HepG2 (cell line): ENCODE measurements around the gene SLC29A3. TPM values are rescaled to one million over a fixed set of nuclear protein-coding genes. Genes with fewer than 3 reads are reported as not detected.

ENCODE experiments used
- CCDC6 ChIP-seq: sonication (generic); formaldehyde crosslinking; IDR thresholded peaks from 2 replicates; pipeline ENCODE4 v1.8.1; 2022; ENCODE audit warnings: mild to moderate bottlenecking, missing genetic modification reagents, moderate library complexity
- CEBPB ChIP-seq: IDR thresholded peaks from 2 replicates; pipeline ENCODE4 v1.6.1; 2011; ENCODE audit warnings: low read depth, low read length, improper control_type of control experiment, borderline replicate concordance
- ELF4 ChIP-seq: sonication (generic); formaldehyde crosslinking; IDR thresholded peaks from 2 replicates; pipeline ENCODE4 v1.5.0; 2020; ENCODE audit warnings: missing genetic modification reagents, mild to moderate bottlenecking, moderate library complexity, borderline replicate concordance
- EP300 ChIP-seq, 3 experiments: sonication (generic) in 1 of 3; formaldehyde crosslinking in 1 of 3; IDR thresholded peaks; 2 replicates each; pipeline versions ENCODE4 v1.5.1 to v1.6.1; 2011 to 2020; ENCODE audit warnings: low read depth in 2 of 3, low read length in 2 of 3, borderline replicate concordance in 1 of 3, improper control_type of control experiment in 1 of 3, mild to moderate bottlenecking in 1 of 3, missing genetic modification reagents in 1 of 3, moderate library complexity in 1 of 3
- GATAD2A ChIP-seq: IDR thresholded peaks from 2 replicates; pipeline ENCODE4 v1.6.1; 2016
- GTF2F1 ChIP-seq: fragments of 150-350 bp; IDR thresholded peaks from 2 replicates; pipeline ENCODE4 v1.6.1; 2014; ENCODE audit warnings: low read length
- HOXA9 ChIP-seq: sonication (generic); formaldehyde crosslinking; IDR thresholded peaks from 2 replicates; pipeline ENCODE4 v1.8.1; 2022; ENCODE audit warnings: missing genetic modification reagents, mild to moderate bottlenecking, moderate library complexity, borderline replicate concordance
- ISL2 ChIP-seq: sonication (generic); formaldehyde crosslinking; IDR thresholded peaks from 2 replicates; pipeline ENCODE4 v1.5.0; 2020; ENCODE audit warnings: missing genetic modification reagents
- KDM1A ChIP-seq: IDR thresholded peaks from 2 replicates; pipeline ENCODE4 v1.6.1; 2016; ENCODE audit warnings: missing compliant biosample characterization
- MTF1 ChIP-seq: sonication (generic); formaldehyde crosslinking; IDR thresholded peaks from 2 replicates; pipeline ENCODE4 v1.5.0; 2020; ENCODE audit warnings: missing genetic modification reagents
- MYC ChIP-seq: sonication (generic); formaldehyde crosslinking; IDR thresholded peaks from 2 replicates; pipeline ENCODE4 v1.9.0; 2021; ENCODE audit warnings: missing genetic modification reagents, borderline replicate concordance
- RBM22 ChIP-seq: fragments of 200-400 bp; formaldehyde crosslinking; optimal IDR thresholded peaks from 2 replicates; pipeline ENCODE3; 2017; ENCODE audit warnings: mild to moderate bottlenecking, low read length, moderate library complexity
- RFXAP ChIP-seq: sonication (generic); formaldehyde crosslinking; IDR thresholded peaks from 2 replicates; pipeline ENCODE4 v1.4.0; 2020; ENCODE audit warnings: missing genetic modification reagents, borderline replicate concordance
- ZFP37 ChIP-seq: sonication (generic); formaldehyde crosslinking; IDR thresholded peaks from 2 replicates; pipeline ENCODE4 v1.4.0; 2020; ENCODE audit warnings: missing genetic modification reagents, borderline replicate concordance
- ZNF20 ChIP-seq: sonication (generic); formaldehyde crosslinking; IDR thresholded peaks from 2 replicates; pipeline ENCODE4 v1.4.0; 2020; ENCODE audit warnings: mild to moderate bottlenecking, moderate library complexity, missing genetic modification reagents
- ZNF251 ChIP-seq: sonication (generic); formaldehyde crosslinking; IDR thresholded peaks from 2 replicates; pipeline ENCODE4 v1.9.0; 2021; ENCODE audit warnings: mild to moderate bottlenecking, missing genetic modification reagents
- ZNF556 ChIP-seq: sonication (generic); formaldehyde crosslinking; IDR thresholded peaks from 2 replicates; pipeline ENCODE4 v1.4.0; 2020; ENCODE audit warnings: mild to moderate bottlenecking, missing genetic modification reagents, borderline replicate concordance
- ZNF691 ChIP-seq: sonication (generic); formaldehyde crosslinking; IDR thresholded peaks from 2 replicates; pipeline ENCODE4 v1.4.0; 2020; ENCODE audit warnings: missing genetic modification reagents, low read depth, mild to moderate bottlenecking, borderline replicate concordance
- ZNF770 ChIP-seq: sonication (generic); formaldehyde crosslinking; IDR thresholded peaks from 2 replicates; pipeline ENCODE4 v1.5.0; 2020; ENCODE audit warnings: mild to moderate bottlenecking, missing genetic modification reagents
- ZNF790 ChIP-seq: sonication (generic); formaldehyde crosslinking; IDR thresholded peaks from 2 replicates; pipeline ENCODE4 v1.8.0; 2022; ENCODE audit warnings: missing genetic modification reagents, mild to moderate bottlenecking, borderline replicate concordance
- polyA plus RNA-seq, 8 experiments: library from polyadenylated mRNA; depleted of rRNA in 3 of 8; stranded (reverse) in 7 of 8; unstranded in 1 of 8; fragments of >200 nt; fragmentation: Illumina TruSeq in 4 of 8; extraction: Trizol in 4 of 8; gene quantifications; 2 replicates each; pipeline versions ENCODE4 v1.2.1 to v1.2.3, GENCODE V29; 2011 to 2016; ENCODE audit warnings: low read depth in 4 of 8, missing spikeins in 1 of 8, mixed read lengths in 1 of 8; ENCODE audit not compliant: insufficient read depth in 1 of 8
- total RNA-seq, 5 experiments: library from RNA; depleted of rRNA; stranded (reverse); fragments of >200 nt; fragmentation: Illumina TruSeq; extraction: Trizol; gene quantifications; 2 replicates each; pipeline ENCODE4 v1.2.3, GENCODE V29; 2016; ENCODE audit warnings: low read depth in 1 of 5
- TF ChIP-seq, protein P1 (sequence below): IDR thresholded peaks from 2 replicates; pipeline ENCODE4 v1.6.1; 2016; ENCODE audit warnings: missing compliant biosample characterization, missing genetic modification reagents, borderline replicate concordance
- TF ChIP-seq, protein P2 (sequence below): sonication (generic); formaldehyde crosslinking; conservative IDR thresholded peaks from 2 replicates; pipeline ENCODE4 v1.8.0; 2022; ENCODE audit warnings: mild to moderate bottlenecking, moderate library complexity, missing genetic modification reagents

Gene SLC29A3
- total and polyA plus RNA-seq, 2 of the 13 experiments (the other 11 are each of a cell fraction or from before 2014, with no cell fraction given): 8.6 to 11.8 TPM

DNA sequence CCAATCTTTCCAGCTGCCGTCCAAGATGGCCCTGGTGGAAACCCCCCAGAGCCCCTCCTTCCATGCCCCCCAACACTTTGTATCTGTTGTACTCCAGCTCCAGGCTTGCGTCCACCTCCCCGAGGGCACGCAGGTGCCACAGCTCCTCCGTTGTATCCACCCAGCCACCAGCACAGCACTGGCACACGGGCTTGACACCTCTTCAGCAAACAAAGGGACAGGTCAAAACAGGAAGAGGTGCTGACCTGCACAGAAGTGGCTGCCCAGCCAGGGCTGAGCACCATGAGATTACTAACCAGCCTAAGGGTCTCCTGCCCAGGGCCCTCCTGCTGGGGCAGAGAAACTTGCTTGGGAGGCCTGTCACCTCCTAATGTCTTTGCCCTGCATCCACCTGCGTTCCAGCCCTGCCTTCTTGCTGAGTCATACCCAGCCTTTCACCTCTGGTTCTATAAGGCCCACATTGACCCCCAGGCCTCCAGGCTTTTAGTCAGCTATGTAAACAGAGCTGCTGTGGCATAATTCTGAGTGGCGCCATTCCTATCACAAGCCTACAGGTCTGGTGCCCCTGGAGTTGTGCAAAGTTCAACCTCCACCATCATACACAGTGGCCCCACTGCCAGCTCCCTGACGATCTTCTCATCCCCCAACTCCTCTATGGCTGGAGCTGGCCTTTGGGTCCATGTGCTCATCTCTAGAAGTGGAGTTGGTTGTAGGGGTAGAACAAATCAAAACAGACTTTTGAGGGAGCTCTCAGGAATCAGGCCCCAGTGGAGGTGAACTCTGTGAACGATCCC lies 20.9 kb downstream of the SLC29A3 start (continued):
- TF ChIP-seq HOXA9 (CRISPR knock-in tag) (no peak), ZNF251 (CRISPR knock-in tag) (no peak), ZFP37 (CRISPR knock-in tag) (0 out of 2 replicates have a peak, but pooled peaks have one; percentile 34), CEBPB (peak; percentile 89), KDM1A (0 out of 2 replicates have a peak, but pooled peaks have one; percentile 11), GTF2F1 (no peak), ZNF691 (CRISPR knock-in tag) (peak; percentile 90; the same call in 1 of the 2 replicates), ELF4 (CRISPR knock-in tag) (no peak), ISL2 (CRISPR knock-in tag) (peak; percentile 96), ZNF20 (CRISPR knock-in tag) (no peak), MTF1 (CRISPR knock-in tag) (no peak), CCDC6 (peak; percentile 60; the same call in 1 of the 2 replicates), RFXAP (CRISPR knock-in tag) (peak; percentile 82; the same call in 1 of the 2 replicates), RBM22 (no peak), ZNF556 (CRISPR knock-in tag) (peak; percentile 88; the same call in 1 of the 2 replicates), ZNF770 (CRISPR knock-in tag) (peak; percentile 65), ZNF790 (CRISPR knock-in tag) (peak; percentile 70), EP300 (IDR thresholded peaks at IDR 0.05; ENCODE audit: low read depth in 2 of 2, low read length in 2 of 2) (peak; percentile 98 to 99; a peak in 3 of 4 replicates), EP300 (CRISPR knock-in tag; IDR thresholded peaks at IDR 0.05; ENCODE audit: borderline replicate concordance) (peak; percentile 99), MYC (CRISPR knock-in tag) (peak; percentile 82), GATAD2A (peak; percentile 97)
- TF ChIP-seq, protein P1, sequence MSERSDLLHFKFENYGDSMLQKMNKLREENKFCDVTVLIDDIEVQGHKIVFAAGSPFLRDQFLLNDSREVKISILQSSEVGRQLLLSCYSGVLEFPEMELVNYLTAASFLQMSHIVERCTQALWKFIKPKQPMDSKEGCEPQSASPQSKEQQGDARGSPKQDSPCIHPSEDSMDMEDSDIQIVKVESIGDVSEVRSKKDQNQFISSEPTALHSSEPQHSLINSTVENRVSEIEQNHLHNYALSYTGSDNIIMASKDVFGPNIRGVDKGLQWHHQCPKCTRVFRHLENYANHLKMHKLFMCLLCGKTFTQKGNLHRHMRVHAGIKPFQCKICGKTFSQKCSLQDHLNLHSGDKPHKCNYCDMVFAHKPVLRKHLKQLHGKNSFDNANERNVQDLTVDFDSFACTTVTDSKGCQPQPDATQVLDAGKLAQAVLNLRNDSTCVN: peak; percentile 82; the same call in 1 of the 2 replicates
- TF ChIP-seq, protein P2, sequence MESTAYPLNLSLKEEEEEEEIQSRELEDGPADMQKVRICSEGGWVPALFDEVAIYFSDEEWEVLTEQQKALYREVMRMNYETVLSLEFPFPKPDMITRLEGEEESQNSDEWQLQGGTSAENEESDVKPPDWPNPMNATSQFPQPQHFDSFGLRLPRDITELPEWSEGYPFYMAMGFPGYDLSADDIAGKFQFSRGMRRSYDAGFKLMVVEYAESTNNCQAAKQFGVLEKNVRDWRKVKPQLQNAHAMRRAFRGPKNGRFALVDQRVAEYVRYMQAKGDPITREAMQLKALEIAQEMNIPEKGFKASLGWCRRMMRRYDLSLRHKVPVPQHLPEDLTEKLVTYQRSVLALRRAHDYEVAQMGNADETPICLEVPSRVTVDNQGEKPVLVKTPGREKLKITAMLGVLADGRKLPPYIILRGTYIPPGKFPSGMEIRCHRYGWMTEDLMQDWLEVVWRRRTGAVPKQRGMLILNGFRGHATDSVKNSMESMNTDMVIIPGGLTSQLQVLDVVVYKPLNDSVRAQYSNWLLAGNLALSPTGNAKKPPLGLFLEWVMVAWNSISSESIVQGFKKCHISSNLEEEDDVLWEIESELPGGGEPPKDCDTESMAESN (CRISPR knock-in tag): peak; percentile 47; the same call in 1 of the 2 replicates
